ENCODE data around the gene NAPEPLD. TPM values are rescaled to one million over a fixed set of nuclear protein-coding genes. Genes with fewer than 3 reads are reported as not detected.
"Not testable (repeated sequence)": the region's sequence is repeated elsewhere in the genome, so short reads cannot be mapped to it uniquely, and the experiment has no call there.

Gene NAPEPLD
- total RNA-seq, 2 donors from 2014 or later = 8.1 to 10.9 TPM

- H3K4me3 Mint-ChIP-seq = no peak overlapping the region
- H3K27me3 Mint-ChIP-seq (ENCODE audit: low read depth) = no peaks in the 10 kb centered on the region
- no peak overlapping the region for H3K27ac Mint-ChIP-seq
- H3K36me3 Mint-ChIP-seq (ENCODE audit: insufficient read depth in 2 of 2) = no peaks in the 10 kb centered on the region
- DNase-seq (no peak), ATAC-seq (replicated peaks in 1 of 2) (no peak)
- no peaks in the 10 kb centered on the region for H3K9me3 Mint-ChIP-seq
- H3K4me1 Mint-ChIP-seq (ENCODE audit: low read depth) = peaks cover 31% of the 10 kb centered on the region
Measured at GRCh38 chr7:103154042-103154441, 5.1 kb upstream of the NAPEPLD start.

GRCh38 chr7:103152744-103153617 lies 4.1 kb upstream of the NAPEPLD start:
- H3K27ac Mint-ChIP-seq; H3K9me3 Mint-ChIP-seq; DNase-seq; H3K27me3 Mint-ChIP-seq (ENCODE audit: low read depth); ATAC-seq (replicated peaks in 1 of 2); H3K36me3 Mint-ChIP-seq (ENCODE audit: insufficient read depth in 2 of 2); H3K4me3 Mint-ChIP-seq: not testable (repeated sequence)
- H3K4me1 Mint-ChIP-seq (ENCODE audit: low read depth) = peaks cover 38% of the 10 kb centered on the region

- H3K4me1 Mint-ChIP-seq (ENCODE audit: low read depth) = peaks cover 47% of the 10 kb centered on the region
- not testable (repeated sequence) for DNase-seq; H3K27ac Mint-ChIP-seq; H3K4me3 Mint-ChIP-seq; H3K36me3 Mint-ChIP-seq (ENCODE audit: insufficient read depth in 2 of 2); H3K27me3 Mint-ChIP-seq (ENCODE audit: low read depth); H3K9me3 Mint-ChIP-seq; ATAC-seq (replicated peaks in 1 of 2)
Measured at GRCh38 chr7:103151993-103152676, 3.2 kb upstream of the NAPEPLD start.

GRCh38 chr7:103150192-103150591 lies 1.3 kb upstream of the NAPEPLD start:
- peaks cover 41% of the 10 kb centered on the region for H3K4me1 Mint-ChIP-seq (ENCODE audit: low read depth)
- peak overlapping the region; percentile 89 for H3K27ac Mint-ChIP-seq
- H3K4me3 Mint-ChIP-seq = peak overlapping the region; percentile 98
- no peaks in the 10 kb centered on the region for H3K27me3 Mint-ChIP-seq (ENCODE audit: low read depth)
- peaks cover 2 to 3% of the 10 kb centered on the region in 2 donors for H3K36me3 Mint-ChIP-seq (ENCODE audit: insufficient read depth in 2 of 2)
- DNase-seq (no peak), ATAC-seq (replicated peaks in 1 of 2) (no peak)
- H3K9me3 Mint-ChIP-seq = no peaks in the 10 kb centered on the region

GRCh38 chr7:103149808-103150180 lies 895 bp upstream of the NAPEPLD start:
- DNase-seq (no peak), ATAC-seq (replicated peaks in 1 of 2) (no peak)
- no peaks in the 10 kb centered on the region for H3K9me3 Mint-ChIP-seq
- peak overlapping the region; percentile 89 for H3K27ac Mint-ChIP-seq
- H3K4me3 Mint-ChIP-seq = peak overlapping the region; percentile 98
- peaks cover 2 to 3% of the 10 kb centered on the region in 2 donors for H3K36me3 Mint-ChIP-seq (ENCODE audit: insufficient read depth in 2 of 2)
- H3K27me3 Mint-ChIP-seq (ENCODE audit: low read depth) = no peaks in the 10 kb centered on the region
- peaks cover 39% of the 10 kb centered on the region for H3K4me1 Mint-ChIP-seq (ENCODE audit: low read depth)

GRCh38 chr7:103148131-103148993 lies 537 bp downstream of the NAPEPLD start:
- H3K27me3 Mint-ChIP-seq (ENCODE audit: low read depth) = no peaks in the 10 kb centered on the region
- H3K4me1 Mint-ChIP-seq (ENCODE audit: low read depth) = peaks cover 36% of the 10 kb centered on the region
- DNase-seq (no peak), ATAC-seq (replicated peaks in 1 of 2) (no peak)
- H3K9me3 Mint-ChIP-seq = no peaks in the 10 kb centered on the region
- H3K36me3 Mint-ChIP-seq (ENCODE audit: insufficient read depth in 2 of 2) = peaks cover 2 to 3% of the 10 kb centered on the region in 2 donors
- peak overlapping the region; percentile 78 for H3K27ac Mint-ChIP-seq
- peak overlapping the region; percentile 98 for H3K4me3 Mint-ChIP-seq

- not testable (repeated sequence) for ATAC-seq (replicated peaks in 1 of 2); H3K36me3 Mint-ChIP-seq (ENCODE audit: insufficient read depth in 2 of 2); H3K27ac Mint-ChIP-seq; DNase-seq; H3K27me3 Mint-ChIP-seq (ENCODE audit: low read depth); H3K4me3 Mint-ChIP-seq; H3K9me3 Mint-ChIP-seq
- peaks cover 33% of the 10 kb centered on the region for H3K4me1 Mint-ChIP-seq (ENCODE audit: low read depth)
Measured at GRCh38 chr7:103144754-103145153, 4.1 kb downstream of the NAPEPLD start.

- ATAC-seq (replicated peaks in 1 of 2) (no peak), DNase-seq (no peak)
- Mint-ChIP-seq H3K27ac (no peak overlapping the region), H3K9me3 (no peaks in the 10 kb centered on the region), H3K4me1 (ENCODE audit: low read depth) (peaks cover 29% of the 10 kb centered on the region), H3K4me3 (no peak overlapping the region), H3K36me3 (ENCODE audit: insufficient read depth in 2 of 2) (peaks cover 5 to 8% of the 10 kb centered on the region in 2 donors), H3K27me3 (ENCODE audit: low read depth) (no peaks in the 10 kb centered on the region)
Measured at GRCh38 chr7:103143868-103144267, 5.0 kb downstream of the NAPEPLD start.

- H3K4me3 Mint-ChIP-seq = no peak overlapping the region
- peaks cover 17% of the 10 kb centered on the region for H3K4me1 Mint-ChIP-seq (ENCODE audit: low read depth)
- no peak for ATAC-seq (replicated peaks in 1 of 2)
- DNase-seq = no peak
- no peaks in the 10 kb centered on the region for H3K9me3 Mint-ChIP-seq
- no peaks in the 10 kb centered on the region for H3K27me3 Mint-ChIP-seq (ENCODE audit: low read depth)
- peaks cover 2 to 5% of the 10 kb centered on the region in 2 donors for H3K36me3 Mint-ChIP-seq (ENCODE audit: insufficient read depth in 2 of 2)
- no peak overlapping the region for H3K27ac Mint-ChIP-seq
Measured at GRCh38 chr7:103142494-103142893, 6.4 kb downstream of the NAPEPLD start.

GRCh38 chr7:103141753-103142404 lies 7.0 kb downstream of the NAPEPLD start:
- ATAC-seq (replicated peaks in 1 of 2) (peak in 1 of 2 donors; percentile 32), DNase-seq (no peak)
- H3K27ac Mint-ChIP-seq = no peak overlapping the region
- H3K27me3 Mint-ChIP-seq (ENCODE audit: low read depth) = no peaks in the 10 kb centered on the region
- H3K4me1 Mint-ChIP-seq (ENCODE audit: low read depth) = peaks cover 11% of the 10 kb centered on the region
- H3K36me3 Mint-ChIP-seq (ENCODE audit: insufficient read depth in 2 of 2) = peaks cover 2 to 5% of the 10 kb centered on the region in 2 donors
- no peak overlapping the region for H3K4me3 Mint-ChIP-seq
- no peaks in the 10 kb centered on the region for H3K9me3 Mint-ChIP-seq

- DNase-seq (no peak), ATAC-seq (replicated peaks in 1 of 2) (no peak)
- no peak overlapping the region for H3K27ac Mint-ChIP-seq
- H3K27me3 Mint-ChIP-seq (ENCODE audit: low read depth) = no peaks in the 10 kb centered on the region
- no peak overlapping the region for H3K4me3 Mint-ChIP-seq
- H3K4me1 Mint-ChIP-seq (ENCODE audit: low read depth) = peaks cover 10% of the 10 kb centered on the region
- no peaks in the 10 kb centered on the region for H3K9me3 Mint-ChIP-seq
- peaks cover 2 to 5% of the 10 kb centered on the region in 2 donors for H3K36me3 Mint-ChIP-seq (ENCODE audit: insufficient read depth in 2 of 2)
Measured at GRCh38 chr7:103140685-103141084, 8.2 kb downstream of the NAPEPLD start.

- H3K36me3 Mint-ChIP-seq (ENCODE audit: insufficient read depth in 2 of 2) = peaks cover 2 to 5% of the 10 kb centered on the region in 2 donors
- H3K9me3 Mint-ChIP-seq = no peaks in the 10 kb centered on the region
- DNase-seq (no peak), ATAC-seq (replicated peaks in 1 of 2) (no peak)
- H3K27ac Mint-ChIP-seq = no peak overlapping the region
- no peak overlapping the region for H3K4me3 Mint-ChIP-seq
- peaks cover 10% of the 10 kb centered on the region for H3K4me1 Mint-ChIP-seq (ENCODE audit: low read depth)
- H3K27me3 Mint-ChIP-seq (ENCODE audit: low read depth) = no peaks in the 10 kb centered on the region
Measured at GRCh38 chr7:103140061-103140460, 8.8 kb downstream of the NAPEPLD start.

All from activated T-cell treated with anti-CD3 and anti-CD28 coated beads, Interleukin-2, amount 50 U/mL, for 72 hours (primary cell).